Osteoblast (primary cell): ENCODE results near the gene POLRMT. TPM values are rescaled to one million over a fixed set of nuclear protein-coding genes. Genes with fewer than 3 reads are reported as not detected.

Experiments
- DNase-seq: peaks from one replicate; pipeline ENCODE4 v3.0.0; 2011; ENCODE audit warnings: low spot score, mixed read lengths; ENCODE audit not compliant: insufficient read length; ENCODE audit errors: missing footprints
- H2AFZ ChIP-seq: 2 replicates; pipeline ENCODE4 v1.6.0; 2011; ENCODE audit warnings: mild to moderate bottlenecking, low read length
- H3K27ac ChIP-seq: 2 replicates; pipeline ENCODE4 v1.5.1; 2011; ENCODE audit warnings: mild to moderate bottlenecking, low read depth, low read length, moderate library complexity
- H3K27me3 ChIP-seq: 2 replicates; pipeline ENCODE4 v1.6.0; 2012; ENCODE audit warnings: mild to moderate bottlenecking, control low read depth, inconsistent platforms, low read length, moderate library complexity; ENCODE audit not compliant: insufficient read depth
- H3K36me3 ChIP-seq: 2 replicates; pipeline ENCODE4 v1.5.1; 2011; ENCODE audit warnings: mild to moderate bottlenecking, low read length, control low read depth, moderate library complexity; ENCODE audit not compliant: insufficient read depth
- H3K4me1 ChIP-seq: 2 replicates; pipeline ENCODE4 v1.5.1; 2011; ENCODE audit warnings: mild to moderate bottlenecking, low read length, control low read depth, moderate library complexity; ENCODE audit not compliant: insufficient read depth
- H3K4me2 ChIP-seq: 2 replicates; pipeline ENCODE4 v1.6.0; 2011; ENCODE audit warnings: mild to moderate bottlenecking, low read length; ENCODE audit not compliant: insufficient read depth
- H3K4me3 ChIP-seq: fragments of 200-600 bp; sonication (generic); 3 replicates; pipeline ENCODE4 v1.5.1; 2012; ENCODE audit warnings: mild to moderate bottlenecking, low read length, inconsistent platforms; ENCODE audit not compliant: insufficient read depth
- H3K79me2 ChIP-seq: 2 replicates; pipeline ENCODE4 v1.6.0; 2012; ENCODE audit warnings: mild to moderate bottlenecking, low read length, control low read depth, inconsistent platforms; ENCODE audit not compliant: insufficient read depth
- H3K9me3 ChIP-seq: 2 replicates; pipeline ENCODE4 v1.5.1; 2011; ENCODE audit warnings: low read depth, low read length, control low read depth
- H4K20me1 ChIP-seq: 2 replicates; pipeline ENCODE4 v1.6.0; 2012; ENCODE audit warnings: mild to moderate bottlenecking, low read length, control low read depth; ENCODE audit not compliant: insufficient read depth
- CTCF ChIP-seq: IDR thresholded peaks from 2 replicates; pipeline ENCODE4 v1.5.1; 2011; ENCODE audit warnings: mild to moderate bottlenecking, low read depth, low read length, moderate library complexity; ENCODE audit errors: extremely low read depth
- total RNA-seq: library from RNA; depleted of rRNA; stranded (reverse); fragments of >200 nt; gene quantifications from 2 replicates; pipeline ENCODE4 v1.2.3, GENCODE V29; 2012

The POLRMT gene
- total RNA-seq, 1 donor = 16.6 TPM

- Histone ChIP-seq H2AFZ (no peak overlapping the region), H3K79me2 (peaks cover 86% of the 10 kb centered on the region), H4K20me1 (peaks cover 55% of the 10 kb centered on the region), H3K9me3 (no peaks in the 10 kb centered on the region), H3K4me1 (peaks cover 20% of the 10 kb centered on the region), H3K4me2 (no peak overlapping the region), H3K4me3 (no peak overlapping the region), H3K27me3 (no peaks in the 10 kb centered on the region), H3K36me3 (no peaks in the 10 kb centered on the region), H3K27ac (no peak overlapping the region)
- TF ChIP-seq CTCF = no peak
- no peak for DNase-seq
Observed at GRCh38 chr19:658916-659839, 25.8 kb upstream of the POLRMT start.

- no peak for TF ChIP-seq CTCF
- no peak for DNase-seq
- no peaks in the 10 kb centered on the region for H3K27me3 ChIP-seq
- H3K27ac ChIP-seq = no peak overlapping the region
- peaks cover 60% of the 10 kb centered on the region for H4K20me1 ChIP-seq
- H3K79me2 ChIP-seq = peaks cover 96% of the 10 kb centered on the region
- no peaks in the 10 kb centered on the region for H3K9me3 ChIP-seq
- H3K4me1 ChIP-seq = peaks cover 14% of the 10 kb centered on the region
- no peak overlapping the region for H2AFZ ChIP-seq
- no peak overlapping the region for H3K4me3 ChIP-seq
- peaks cover 5% of the 10 kb centered on the region for H3K36me3 ChIP-seq
- no peak overlapping the region for H3K4me2 ChIP-seq
Observed at GRCh38 chr19:658059-658839, 24.9 kb upstream of the POLRMT start.

- Histone ChIP-seq H3K4me3 (no peak overlapping the region), H4K20me1 (peaks cover 66% of the 10 kb centered on the region), H3K27ac (no peak overlapping the region), H3K27me3 (no peaks in the 10 kb centered on the region), H3K36me3 (peaks cover 5% of the 10 kb centered on the region), H3K4me2 (no peak overlapping the region), H2AFZ (no peak overlapping the region), H3K9me3 (no peaks in the 10 kb centered on the region), H3K79me2 (peaks cover 99% of the 10 kb centered on the region), H3K4me1 (peaks cover 14% of the 10 kb centered on the region)
- DNase-seq = no peak
- no peak for TF ChIP-seq CTCF
Observed at GRCh38 chr19:657611-658010, 24.3 kb upstream of the POLRMT start.
